SK-N-SH treated with all-trans-retinoic acid at 6 μM for 48 hours (cell line): ENCODE results near the gene GRAMD4.

Source experiments
- ATAC-seq: fragments of 200-7000 bp; cut with Tn5 transposase; 3 replicates; pipeline ENCODE4 v1.9.1; 2020; ENCODE audit warnings: mild to moderate bottlenecking, moderate library complexity
- BACH2 ChIP-seq: fragments of 250-450 bp; sonication (Bioruptor Pico); IDR thresholded peaks from 2 replicates; pipeline ENCODE4 v1.9.0; 2021; ENCODE audit warnings: mild to moderate bottlenecking, borderline replicate concordance
- CSDC2 ChIP-seq: fragments of 250-450 bp; sonication (Bioruptor Pico); IDR thresholded peaks from 2 replicates; pipeline ENCODE4 v1.5.0; 2020; ENCODE audit warnings: mild to moderate bottlenecking, moderate library complexity
- ESRRG ChIP-seq: fragments of 250-450 bp; sonication (Bioruptor Pico); IDR thresholded peaks from 2 replicates; pipeline ENCODE4 v1.6.1; 2021; ENCODE audit warnings: mild to moderate bottlenecking
- GLIS3 ChIP-seq: fragments of 250-450 bp; sonication (Bioruptor Pico); IDR thresholded peaks from 2 replicates; pipeline ENCODE4 v1.5.0; 2020; ENCODE audit warnings: mild to moderate bottlenecking, moderate library complexity
- ISL1 ChIP-seq: fragments of 250-450 bp; sonication (Bioruptor Pico); IDR thresholded peaks from 2 replicates; pipeline ENCODE4 v2.1.2; 2022; ENCODE audit warnings: mild to moderate bottlenecking, moderate library complexity
- OSR1 ChIP-seq: fragments of 250-450 bp; sonication (Bioruptor Pico); IDR thresholded peaks from 2 replicates; pipeline ENCODE4 v1.8.0; 2022; ENCODE audit warnings: moderate library complexity, mild to moderate bottlenecking, inconsistent platforms
- PATZ1 ChIP-seq: fragments of 250-450 bp; sonication (Bioruptor Pico); IDR thresholded peaks from 2 replicates; pipeline ENCODE4 v1.8.0; 2020; ENCODE audit warnings: mild to moderate bottlenecking, moderate library complexity, borderline replicate concordance
- PPARA ChIP-seq: fragments of 250-450 bp; sonication (Bioruptor Pico); IDR thresholded peaks from 2 replicates; pipeline ENCODE4 v1.5.0; 2020; ENCODE audit warnings: mild to moderate bottlenecking, borderline replicate concordance
- RARB ChIP-seq: fragments of 250-450 bp; sonication (Bioruptor Pico); IDR thresholded peaks from 2 replicates; pipeline ENCODE4 v1.8.0; 2021; ENCODE audit warnings: mild to moderate bottlenecking, moderate library complexity
- SNAI2 ChIP-seq: fragments of 250-450 bp; sonication (Bioruptor Pico); IDR thresholded peaks from 2 replicates; pipeline ENCODE4 v1.5.0; 2020; ENCODE audit warnings: mild to moderate bottlenecking, moderate library complexity
- TCF4 ChIP-seq: fragments of 250-450 bp; sonication (Bioruptor Pico); IDR thresholded peaks from 2 replicates; pipeline ENCODE4 v1.8.0; 2021; ENCODE audit warnings: mild to moderate bottlenecking, moderate library complexity, borderline replicate concordance
- TSHZ2 ChIP-seq: fragments of 250-450 bp; sonication (Bioruptor Pico); IDR thresholded peaks from 2 replicates; pipeline ENCODE4 v1.5.0; 2020; ENCODE audit warnings: mild to moderate bottlenecking, moderate library complexity
- ZC3H10 ChIP-seq: fragments of 250-450 bp; sonication (Bioruptor Pico); IDR thresholded peaks from 2 replicates; pipeline ENCODE4 v1.5.1; 2021; ENCODE audit warnings: mild to moderate bottlenecking, moderate library complexity
- ZFP3 ChIP-seq: fragments of 250-450 bp; sonication (Bioruptor Pico); IDR thresholded peaks from 2 replicates; pipeline ENCODE4 v1.5.0; 2020; ENCODE audit warnings: mild to moderate bottlenecking, moderate library complexity
- ZFP30 ChIP-seq: fragments of 450-650 bp; formaldehyde crosslinking; IDR thresholded peaks from 2 replicates; pipeline ENCODE4 v1.5.0; 2022; ENCODE audit warnings: mild to moderate bottlenecking, moderate library complexity
- ZNF565 ChIP-seq: fragments of 450-650 bp; formaldehyde crosslinking; conservative IDR thresholded peaks from 2 replicates; pipeline ENCODE4 v1.5.0; 2020; ENCODE audit warnings: low read depth, mild to moderate bottlenecking, moderate library complexity
- ZNF70 ChIP-seq: fragments of 450-650 bp; formaldehyde crosslinking; IDR thresholded peaks from 2 replicates; pipeline ENCODE4 v1.5.0; 2020; ENCODE audit warnings: mild to moderate bottlenecking, moderate library complexity
- ZNF8 ChIP-seq: fragments of 450-650 bp; formaldehyde crosslinking; IDR thresholded peaks from 2 replicates; pipeline ENCODE4 v1.5.0; 2020; ENCODE audit warnings: mild to moderate bottlenecking, moderate library complexity
- TF ChIP-seq, protein P1 (sequence below): fragments of 250-450 bp; sonication (Bioruptor Pico); IDR thresholded peaks from 2 replicates; pipeline ENCODE4 v1.8.0; 2021; ENCODE audit warnings: low read depth, mild to moderate bottlenecking, moderate library complexity, borderline replicate concordance
- TF ChIP-seq, protein P2 (sequence below): fragments of 250-450 bp; sonication (Bioruptor Pico); IDR thresholded peaks from 2 replicates; pipeline ENCODE4 v1.5.1; 2021; ENCODE audit warnings: mild to moderate bottlenecking, moderate library complexity
- TF ChIP-seq, protein P3 (sequence below): fragments of 250-450 bp; sonication (Bioruptor Pico); IDR thresholded peaks from 2 replicates; pipeline ENCODE4 v1.5.1; 2020; ENCODE audit warnings: low read depth, mild to moderate bottlenecking, moderate library complexity

Gene GRAMD4

DNA sequence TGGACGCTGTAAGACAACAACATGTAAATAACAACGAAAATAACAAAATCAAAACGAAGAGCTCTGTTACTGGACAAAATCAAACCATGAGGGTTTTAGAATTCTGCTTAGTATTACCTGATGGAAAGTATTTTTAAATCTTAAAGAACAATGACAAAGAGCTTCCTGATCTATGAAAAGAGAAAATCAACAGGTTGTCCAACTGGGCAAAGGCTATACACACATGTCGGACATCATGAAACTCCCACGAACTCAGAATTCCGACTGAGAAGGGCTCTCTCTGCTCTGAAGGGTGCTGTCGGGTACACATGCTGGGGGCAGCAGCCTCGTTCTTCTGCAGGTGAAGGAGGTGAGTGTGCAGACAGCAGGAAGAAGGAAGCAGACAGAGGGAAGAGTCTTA, 92.1 kb downstream of the GRAMD4 start:
- ATAC-seq: no peak
- TF ChIP-seq CSDC2 (CRISPR knock-in tag) (no peak), ZC3H10 (no peak), OSR1 (CRISPR knock-in tag) (no peak), PPARA (CRISPR knock-in tag) (no peak), SNAI2 (no peak), ZNF8 (no peak), TCF4 (CRISPR knock-in tag) (no peak), PATZ1 (CRISPR knock-in tag) (no peak), ZNF70 (CRISPR knock-in tag) (no peak), ZFP30 (no peak), GLIS3 (CRISPR knock-in tag) (no peak), RARB (CRISPR knock-in tag) (no peak), TSHZ2 (CRISPR knock-in tag) (no peak), ESRRG (CRISPR knock-in tag) (no peak)
- TF ChIP-seq, protein P1, sequence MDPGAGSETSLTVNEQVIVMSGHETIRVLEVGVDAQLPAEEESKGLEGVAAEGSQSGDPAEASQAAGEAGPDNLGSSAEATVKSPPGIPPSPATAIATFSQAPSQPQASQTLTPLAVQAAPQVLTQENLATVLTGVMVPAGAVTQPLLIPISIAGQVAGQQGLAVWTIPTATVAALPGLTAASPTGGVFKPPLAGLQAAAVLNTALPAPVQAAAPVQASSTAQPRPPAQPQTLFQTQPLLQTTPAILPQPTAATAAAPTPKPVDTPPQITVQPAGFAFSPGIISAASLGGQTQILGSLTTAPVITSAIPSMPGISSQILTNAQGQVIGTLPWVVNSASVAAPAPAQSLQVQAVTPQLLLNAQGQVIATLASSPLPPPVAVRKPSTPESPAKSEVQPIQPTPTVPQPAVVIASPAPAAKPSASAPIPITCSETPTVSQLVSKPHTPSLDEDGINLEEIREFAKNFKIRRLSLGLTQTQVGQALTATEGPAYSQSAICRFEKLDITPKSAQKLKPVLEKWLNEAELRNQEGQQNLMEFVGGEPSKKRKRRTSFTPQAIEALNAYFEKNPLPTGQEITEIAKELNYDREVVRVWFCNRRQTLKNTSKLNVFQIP: no peak
- TF ChIP-seq, protein P2, sequence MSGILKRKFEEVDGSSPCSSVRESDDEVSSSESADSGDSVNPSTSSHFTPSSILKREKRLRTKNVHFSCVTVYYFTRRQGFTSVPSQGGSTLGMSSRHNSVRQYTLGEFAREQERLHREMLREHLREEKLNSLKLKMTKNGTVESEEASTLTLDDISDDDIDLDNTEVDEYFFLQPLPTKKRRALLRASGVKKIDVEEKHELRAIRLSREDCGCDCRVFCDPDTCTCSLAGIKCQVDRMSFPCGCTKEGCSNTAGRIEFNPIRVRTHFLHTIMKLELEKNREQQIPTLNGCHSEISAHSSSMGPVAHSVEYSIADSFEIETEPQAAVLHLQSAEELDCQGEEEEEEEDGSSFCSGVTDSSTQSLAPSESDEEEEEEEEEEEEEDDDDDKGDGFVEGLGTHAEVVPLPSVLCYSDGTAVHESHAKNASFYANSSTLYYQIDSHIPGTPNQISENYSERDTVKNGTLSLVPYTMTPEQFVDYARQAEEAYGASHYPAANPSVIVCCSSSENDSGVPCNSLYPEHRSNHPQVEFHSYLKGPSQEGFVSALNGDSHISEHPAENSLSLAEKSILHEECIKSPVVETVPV (CRISPR knock-in tag): no peak

- ATAC-seq: no peak
- TF ChIP-seq TCF4 (CRISPR knock-in tag) (no peak), ZNF8 (no peak), ZFP30 (no peak), ZFP3 (no peak), ZC3H10 (no peak), TSHZ2 (CRISPR knock-in tag) (no peak), ZNF565 (CRISPR knock-in tag) (no peak), PATZ1 (CRISPR knock-in tag) (no peak), ZNF70 (CRISPR knock-in tag) (no peak), ESRRG (CRISPR knock-in tag) (no peak), CSDC2 (CRISPR knock-in tag) (no peak), OSR1 (CRISPR knock-in tag) (no peak), SNAI2 (no peak), BACH2 (CRISPR knock-in tag) (no peak), GLIS3 (CRISPR knock-in tag) (no peak), RARB (CRISPR knock-in tag) (no peak), ISL1 (CRISPR knock-in tag) (no peak)
- TF ChIP-seq, protein P2 (CRISPR knock-in tag): no peak
- TF ChIP-seq, protein P1: no peak
- TF ChIP-seq, protein P3, sequence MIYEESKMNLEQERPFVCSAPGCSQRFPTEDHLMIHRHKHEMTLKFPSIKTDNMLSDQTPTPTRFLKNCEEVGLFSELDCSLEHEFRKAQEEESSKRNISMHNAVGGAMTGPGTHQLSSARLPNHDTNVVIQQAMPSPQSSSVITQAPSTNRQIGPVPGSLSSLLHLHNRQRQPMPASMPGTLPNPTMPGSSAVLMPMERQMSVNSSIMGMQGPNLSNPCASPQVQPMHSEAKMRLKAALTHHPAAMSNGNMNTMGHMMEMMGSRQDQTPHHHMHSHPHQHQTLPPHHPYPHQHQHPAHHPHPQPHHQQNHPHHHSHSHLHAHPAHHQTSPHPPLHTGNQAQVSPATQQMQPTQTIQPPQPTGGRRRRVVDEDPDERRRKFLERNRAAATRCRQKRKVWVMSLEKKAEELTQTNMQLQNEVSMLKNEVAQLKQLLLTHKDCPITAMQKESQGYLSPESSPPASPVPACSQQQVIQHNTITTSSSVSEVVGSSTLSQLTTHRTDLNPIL: no peak
- TF ChIP-seq, all 23 proteins: peak for 0
These were observed 94.4 kb downstream of the GRAMD4 start for GRCh38 chr22:46714550-46714949.
